ENCODE measurements around the gene MEF2B.

- TF ChIP-seq CTCF (tag by site-specific recombination; IDR thresholded peaks at IDR 0.05): no peak
- TF ChIP-seq ZNF707 (tag by site-specific recombination; IDR thresholded peaks at IDR 0.05): no peak
- TF ChIP-seq PATZ1 (tag by site-specific recombination; IDR thresholded peaks at IDR 0.05): 0 out of 2 replicates have a peak, but pooled peaks have one; percentile 44
- no peak for TF ChIP-seq WT1 (tag by site-specific recombination; IDR thresholded peaks at IDR 0.05)
- TF ChIP-seq ZBTB44 (tag by site-specific recombination; IDR thresholded peaks at IDR 0.05): no peak
- TF ChIP-seq ZNF121 (tag by site-specific recombination; IDR thresholded peaks at IDR 0.05): no peak
- no peak for TF ChIP-seq ZNF239 (tag by site-specific recombination; IDR thresholded peaks at IDR 0.05)
- TF ChIP-seq ZNF24 (tag by site-specific recombination; IDR thresholded peaks at IDR 0.05): no peak
- no peak for TF ChIP-seq ZNF416 (tag by site-specific recombination; IDR thresholded peaks at IDR 0.05)
- no peak for TF ChIP-seq TRIM28 (IDR thresholded peaks at IDR 0.05; ENCODE audit: borderline replicate concordance, low read length)
- TF ChIP-seq ZNF580 (tag by site-specific recombination; IDR thresholded peaks at IDR 0.05): no peak
- TF ChIP-seq ZNF488 (tag by site-specific recombination; IDR thresholded peaks at IDR 0.05): no peak
- no peak for TF ChIP-seq ZSCAN18 (tag by site-specific recombination; IDR thresholded peaks at IDR 0.05)
- TF ChIP-seq KLF9 (tag by site-specific recombination; IDR thresholded peaks at IDR 0.05; ENCODE audit: low read depth): no peak
Measured at GRCh38 chr19:19138109-19138981, 31.7 kb downstream of the MEF2B start, which contains the start of gene TMEM161A.

Data from HEK293 (cell line).